IPS-18c (cell line): ENCODE data around the gene INTS11.

Experiments
- H3K4me3 ChIP-seq: 2 replicates; pipeline ENCODE4 v1.7.0; 2013; ENCODE audit warnings: low read depth, mild to moderate bottlenecking, low read length, moderate library complexity; ENCODE audit not compliant: insufficient read depth
- H3K9me3 ChIP-seq: one replicate; pipeline ENCODE4 v1.6.1; 2013; ENCODE audit warnings: mild to moderate bottlenecking, low read length, moderate library complexity; ENCODE audit not compliant: control insufficient read depth, insufficient read depth

Gene INTS11

DNA sequence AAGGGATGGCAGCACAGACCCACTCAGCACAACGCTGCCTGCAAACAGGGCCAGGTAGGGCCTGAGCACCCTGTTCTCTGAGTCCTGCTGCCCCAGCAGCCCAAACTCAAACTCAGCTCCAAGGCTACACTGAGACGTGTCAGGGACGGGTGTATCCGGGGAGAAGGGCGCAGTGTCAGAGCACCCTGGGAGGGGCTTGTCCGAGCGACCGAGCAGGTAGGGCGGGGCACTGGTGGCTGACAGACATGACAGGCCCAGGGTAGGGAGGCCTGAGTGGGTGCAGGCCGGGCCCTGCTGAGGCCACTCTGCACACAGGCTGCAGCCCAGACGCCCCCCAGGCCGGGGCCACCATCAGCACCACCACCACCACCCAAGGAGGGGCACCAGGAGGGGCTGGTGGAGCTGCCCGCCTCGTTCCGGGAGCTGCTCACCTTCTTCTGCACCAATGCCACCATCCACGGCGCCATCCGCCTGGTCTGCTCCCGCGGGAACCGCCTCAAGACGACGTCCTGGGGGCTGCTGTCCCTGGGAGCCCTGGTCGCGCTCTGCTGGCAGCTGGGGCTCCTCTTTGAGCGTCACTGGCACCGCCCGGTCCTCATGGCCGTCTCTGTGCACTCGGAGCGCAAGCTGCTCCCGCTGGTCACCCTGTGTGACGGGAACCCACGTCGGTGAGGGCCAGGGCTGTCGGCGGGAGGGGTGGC, 38.7 kb downstream of the INTS11 start:
- Histone ChIP-seq H3K4me3 (no peak overlapping the region), H3K9me3 (no peaks in the 10 kb centered on the region)

- H3K9me3 ChIP-seq, result no peaks in the 10 kb centered on the region
- H3K4me3 ChIP-seq, result no peak overlapping the region
Observed at GRCh38 chr1:1285102-1285571, 39.3 kb downstream of the INTS11 start.

DNA sequence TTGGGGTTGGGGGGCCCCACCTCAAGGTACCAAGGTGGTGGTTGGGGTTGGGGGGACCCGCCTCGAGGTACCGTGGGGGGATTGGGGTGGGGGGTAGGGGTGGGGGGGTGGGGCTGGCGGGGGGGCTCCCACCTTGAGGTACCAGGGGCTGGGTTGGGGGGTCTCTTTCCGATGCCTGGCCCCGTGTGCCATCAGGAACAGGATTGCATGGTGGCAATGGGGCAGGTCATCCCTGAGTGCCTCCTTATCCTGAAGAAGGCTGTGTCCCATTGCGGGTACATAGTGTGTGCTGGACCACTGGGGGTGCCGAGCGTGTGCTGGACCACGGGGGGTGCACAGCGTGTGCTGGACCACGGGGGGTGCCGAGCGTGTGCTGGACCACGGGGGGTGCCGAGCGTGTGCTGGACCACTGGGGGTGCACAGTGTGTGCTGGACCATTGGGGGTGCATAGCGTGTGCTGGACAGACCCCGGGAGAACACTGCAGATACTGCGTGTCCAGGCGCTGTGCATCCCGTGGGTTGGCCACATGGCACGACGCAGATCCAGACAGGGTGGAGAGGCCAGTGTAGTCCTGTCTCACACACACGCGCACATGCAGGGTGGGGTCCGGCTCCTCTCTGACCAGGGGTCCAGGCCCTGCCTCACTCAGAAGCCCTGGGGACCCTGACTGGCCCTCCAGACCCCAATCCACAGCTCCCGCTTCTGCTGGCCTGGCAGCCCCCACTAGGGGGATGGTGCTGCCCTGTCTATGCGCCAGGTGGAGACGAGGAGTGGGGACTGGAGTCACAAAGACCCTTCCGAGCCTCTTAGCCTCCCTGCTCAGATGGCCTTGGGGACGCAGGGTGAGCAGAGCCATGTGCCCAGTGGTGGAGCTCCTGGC, 40.0 kb downstream of the INTS11 start:
- Histone ChIP-seq H3K9me3 (no peaks in the 10 kb centered on the region), H3K4me3 (no peak overlapping the region)

DNA sequence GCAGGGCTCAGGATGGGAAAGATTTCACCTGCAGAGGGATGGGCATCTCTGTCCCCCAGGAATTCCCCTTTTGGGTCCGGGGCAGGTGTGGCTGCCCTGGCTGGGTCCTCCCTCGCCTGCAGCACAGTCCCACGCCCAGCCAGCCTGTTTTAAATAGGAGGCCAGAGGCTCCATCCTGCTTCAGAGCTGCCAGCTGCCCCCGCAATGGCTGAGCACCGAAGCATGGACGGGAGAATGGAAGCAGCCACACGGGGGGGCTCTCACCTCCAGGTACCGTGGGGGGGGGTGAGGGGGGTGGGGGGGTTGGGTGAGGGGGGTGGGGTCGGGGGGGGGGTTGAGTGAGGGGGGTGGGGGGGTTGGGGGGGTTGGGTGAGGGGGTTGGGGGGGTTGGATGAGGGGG, 40.6 kb downstream of the INTS11 start:
- no peaks in the 10 kb centered on the region for H3K9me3 ChIP-seq
- H3K4me3 ChIP-seq, result no peak overlapping the region

GRCh38 chr1:1282998-1283397, 41.5 kb downstream of the INTS11 start:
- Histone ChIP-seq H3K9me3 (no peaks in the 10 kb centered on the region), H3K4me3 (no peak overlapping the region)

- no peak overlapping the region for H3K4me3 ChIP-seq
- H3K9me3 ChIP-seq, result no peaks in the 10 kb centered on the region
Observed at GRCh38 chr1:1281533-1282321, 42.7 kb downstream of the INTS11 start.

GRCh38 chr1:1280782-1281481, 43.5 kb downstream of the INTS11 start:
- Histone ChIP-seq H3K9me3 (no peaks in the 10 kb centered on the region), H3K4me3 (no peak overlapping the region)

- Histone ChIP-seq H3K9me3 (no peaks in the 10 kb centered on the region), H3K4me3 (no peak overlapping the region)
Observed at GRCh38 chr1:1279028-1279427, 45.4 kb downstream of the INTS11 start.

DNA sequence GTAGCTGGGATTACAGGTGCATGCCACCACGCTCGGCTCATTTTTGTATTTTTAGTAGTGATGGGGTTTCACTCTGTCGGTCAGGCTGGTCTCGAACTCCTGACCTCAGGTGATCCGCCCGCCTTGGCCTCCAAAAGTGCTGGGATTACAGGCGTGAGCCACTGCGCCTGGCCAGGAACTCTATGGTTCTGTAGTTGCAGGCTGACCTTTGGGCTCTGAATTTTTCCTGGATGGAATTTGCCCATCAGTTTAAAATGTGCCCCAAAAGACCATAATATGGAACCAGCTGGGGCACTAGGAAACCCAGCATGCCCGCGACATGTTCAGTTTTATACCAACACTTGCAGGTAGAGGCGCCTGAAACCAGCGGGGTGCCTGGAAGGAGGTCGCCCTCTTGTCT, 45.8 kb downstream of the INTS11 start:
- H3K9me3 ChIP-seq, result no peaks in the 10 kb centered on the region
- no peak overlapping the region for H3K4me3 ChIP-seq

DNA sequence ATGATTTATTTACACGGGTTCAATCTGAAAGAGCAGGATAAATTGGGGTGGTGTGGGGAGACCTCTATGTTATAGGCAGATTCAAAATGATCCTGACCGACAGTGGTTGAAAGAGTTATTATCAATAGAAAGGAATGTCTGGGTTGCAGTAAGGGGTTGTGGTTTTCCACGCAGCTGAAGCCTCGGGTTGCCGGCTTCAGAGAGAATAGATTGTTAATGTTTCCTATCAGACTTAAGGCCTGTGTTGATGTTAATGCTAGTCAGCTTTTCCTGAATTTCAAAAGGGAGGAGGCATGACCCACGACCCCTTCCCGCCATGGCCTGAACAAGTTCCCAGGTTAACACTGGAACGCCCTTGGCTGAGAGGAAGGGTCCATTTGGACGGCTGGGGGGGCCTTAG, 48.6 kb downstream of the INTS11 start:
- no peak overlapping the region for H3K4me3 ChIP-seq
- H3K9me3 ChIP-seq, result no peaks in the 10 kb centered on the region

- no peak overlapping the region for H3K4me3 ChIP-seq
Observed at GRCh38 chr1:1274931-1275431, 49.5 kb downstream of the INTS11 start.

GRCh38 chr1:1274299-1274930, 50.0 kb downstream of the INTS11 start:
- Histone ChIP-seq H3K4me3 (peak overlapping the region; percentile 72), H3K9me3 (no peaks in the 10 kb centered on the region)

More at GRCh38 chr1:1274931-1275431, 49.5 kb downstream of the INTS11 start:
- H3K9me3 ChIP-seq, result no peaks in the 10 kb centered on the region

DNA sequence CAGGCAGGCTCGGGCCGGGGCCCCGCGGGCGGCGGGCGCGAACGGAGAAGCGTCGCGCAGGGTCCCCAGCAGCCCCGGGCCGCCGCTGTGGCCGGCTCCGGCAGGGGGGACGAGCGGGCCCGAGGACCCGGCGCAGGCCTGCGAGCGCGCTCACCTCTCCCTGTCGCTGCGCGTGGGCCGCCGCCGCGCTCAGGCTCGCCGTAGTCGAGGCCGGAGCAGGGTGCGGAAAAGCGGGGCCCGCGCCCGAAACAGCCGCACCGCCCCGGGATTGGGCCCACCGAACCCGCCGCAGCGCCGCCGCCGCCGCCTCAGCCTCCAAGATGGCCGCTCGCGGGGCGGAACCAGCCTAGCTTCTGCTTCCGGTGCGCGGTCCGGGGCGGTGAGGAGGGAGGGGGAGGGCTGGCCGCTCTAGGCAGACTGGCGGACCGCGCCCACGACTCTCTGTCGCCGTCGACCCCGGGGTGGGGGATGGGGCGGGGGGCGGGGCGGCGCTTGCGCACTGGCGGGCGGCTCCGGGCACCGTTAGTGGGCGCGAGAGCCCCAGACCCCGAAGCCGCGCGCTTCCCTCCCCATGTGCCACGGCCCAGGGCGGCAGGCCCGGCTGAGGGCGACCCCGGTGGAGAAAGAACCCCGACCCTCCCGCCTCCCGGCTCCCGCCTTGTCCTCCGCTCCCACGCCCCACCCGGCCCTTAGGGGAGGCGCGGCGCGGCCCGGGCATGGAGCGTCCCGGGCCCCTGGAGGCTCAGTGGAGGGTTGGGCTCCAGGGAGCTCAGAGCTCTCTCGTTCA, 50.8 kb downstream of the INTS11 start, which contains the start of gene UBE2J2:
Gene UBE2J2, minus strand, starts transcription at position 343 of the 787 bp plus-strand sequence. CDS start 5,862 bp downstream, outside the sequence.
- Histone ChIP-seq H3K4me3 (peak within 1 kb of the TSS; percentile 86), H3K9me3 (no peaks in the 10 kb centered on the region)

DNA sequence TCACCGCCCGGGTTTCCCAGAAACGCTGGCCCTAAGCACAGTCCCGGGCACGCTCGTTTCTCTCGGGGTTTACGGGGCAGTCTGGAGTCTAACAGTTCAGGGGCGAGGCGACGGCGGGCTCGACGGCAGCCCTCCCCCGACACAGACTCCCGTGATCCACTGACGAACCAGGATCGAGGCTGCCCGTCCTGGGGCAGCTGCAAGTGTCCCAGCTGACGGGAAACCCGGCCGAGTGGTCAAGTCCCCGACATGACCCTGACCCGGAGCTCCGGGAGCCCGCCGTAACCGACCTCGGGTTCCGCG, 51.3 kb downstream of the INTS11 start:
- no peaks in the 10 kb centered on the region for H3K9me3 ChIP-seq
- peak overlapping the region; percentile 86 for H3K4me3 ChIP-seq

DNA sequence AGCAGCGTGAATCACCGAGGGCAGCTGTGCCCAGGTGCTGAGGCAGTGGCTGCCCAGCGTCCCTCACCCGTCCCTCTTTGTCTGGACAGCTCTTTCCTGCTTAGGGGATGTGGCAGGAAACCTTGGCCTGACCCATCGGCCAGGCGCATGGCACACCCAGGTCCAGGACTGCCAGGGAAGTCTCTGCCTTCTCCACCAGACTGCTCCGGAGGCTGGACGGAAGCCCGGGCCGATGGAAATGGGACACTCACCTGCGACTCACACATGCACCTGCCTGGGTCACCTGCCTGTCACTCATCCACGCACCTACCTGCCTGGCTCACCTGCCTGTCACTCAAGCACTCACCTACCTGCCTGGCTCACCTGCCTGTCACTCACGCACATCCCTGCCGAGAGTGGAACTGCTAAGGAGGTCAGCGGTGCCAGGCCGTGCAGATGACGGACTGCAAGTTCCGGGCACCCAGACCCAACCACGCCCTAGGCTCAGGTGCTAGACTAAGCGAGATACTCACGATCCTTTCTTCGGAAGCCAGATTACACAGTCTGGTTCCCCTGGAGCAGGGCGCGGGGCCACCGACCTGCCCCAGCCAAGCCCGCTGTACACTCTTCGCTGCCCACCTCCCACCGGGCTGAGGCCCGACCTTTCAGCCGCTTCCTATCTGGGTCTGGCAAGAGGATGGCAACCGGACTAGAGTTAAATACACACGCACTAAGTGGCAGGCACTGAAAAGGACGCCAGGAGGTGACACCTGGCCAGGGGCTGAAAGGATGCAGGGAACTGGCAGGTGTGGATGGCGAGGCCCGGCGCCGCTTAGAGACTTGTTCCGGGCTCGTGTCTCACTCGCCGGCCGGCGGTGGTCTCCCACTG, 51.9 kb downstream of the INTS11 start:
- H3K9me3 ChIP-seq, result no peaks in the 10 kb centered on the region
- peak overlapping the region; percentile 86 for H3K4me3 ChIP-seq
